ENCODE measurements around the gene ZACN. TPM values are rescaled to one million over a fixed set of nuclear protein-coding genes. Genes with fewer than 3 reads are reported as not detected.
"Not testable (repeated sequence)": the region's sequence is repeated elsewhere in the genome, so short reads cannot be mapped to it uniquely, and the experiment has no call there.

Gene ZACN
- total RNA-seq, 1 donor from 2014 or later: not detected

DNA sequence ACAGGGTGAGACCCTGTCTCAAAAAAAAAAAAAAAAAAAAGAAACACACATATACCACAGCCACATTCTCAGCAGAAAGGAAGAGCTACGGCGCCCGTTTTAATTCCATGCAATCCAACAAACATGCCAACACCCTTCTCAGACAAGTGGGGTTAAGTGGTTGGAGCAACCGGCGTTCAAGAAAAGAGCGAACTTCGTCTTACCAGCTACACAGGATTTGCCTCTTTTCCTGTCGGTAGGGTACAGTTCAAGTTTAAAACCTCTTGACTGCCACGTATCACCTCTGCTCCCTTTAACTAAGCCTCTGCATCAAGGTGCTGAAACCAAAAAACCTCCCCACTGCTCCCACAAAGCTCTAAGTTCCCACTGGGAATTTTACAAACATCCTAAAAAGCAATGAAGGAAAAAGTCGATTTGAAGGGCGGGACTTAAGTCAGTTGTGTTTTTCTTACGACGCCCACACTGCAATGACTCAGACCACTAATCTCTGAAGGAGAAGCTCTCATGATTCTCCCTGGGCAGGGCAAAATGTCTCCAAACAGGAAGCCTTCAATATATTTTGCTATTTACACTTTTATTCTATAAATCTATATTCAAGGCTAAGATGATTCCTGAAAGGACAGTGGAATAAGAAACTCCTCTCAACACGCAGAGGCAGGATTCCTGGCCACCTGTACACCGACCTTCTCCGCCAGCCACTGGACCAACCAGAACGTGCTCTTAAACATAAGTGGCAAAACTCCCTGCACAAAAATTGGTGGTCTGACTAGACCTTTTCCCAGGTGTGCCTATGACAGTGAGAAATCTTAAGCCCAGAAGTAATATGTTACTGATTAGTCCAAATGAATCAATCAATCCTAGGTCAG lies 25.5 kb upstream of the ZACN start:
- DNase-seq (ENCODE audit: low spot score): no peak

DNA sequence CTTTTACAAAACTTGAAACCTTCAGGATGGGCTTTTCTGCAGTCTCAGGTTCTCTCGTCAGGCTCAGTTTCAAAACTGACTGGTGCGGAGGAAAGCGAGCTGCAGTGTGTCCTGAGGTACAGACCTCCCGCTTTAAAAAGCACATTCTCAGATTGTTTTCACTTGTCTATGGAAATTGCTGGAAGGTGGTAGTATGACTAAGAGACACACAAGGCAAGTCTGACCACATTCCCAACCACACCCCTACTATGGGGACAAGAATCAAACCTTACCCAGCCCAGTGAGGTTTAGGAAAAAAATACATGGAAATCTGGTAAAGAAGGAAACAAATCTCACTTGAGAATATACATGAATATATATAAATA lies 24.9 kb upstream of the ZACN start:
- DNase-seq (ENCODE audit: low spot score): no peak

DNA sequence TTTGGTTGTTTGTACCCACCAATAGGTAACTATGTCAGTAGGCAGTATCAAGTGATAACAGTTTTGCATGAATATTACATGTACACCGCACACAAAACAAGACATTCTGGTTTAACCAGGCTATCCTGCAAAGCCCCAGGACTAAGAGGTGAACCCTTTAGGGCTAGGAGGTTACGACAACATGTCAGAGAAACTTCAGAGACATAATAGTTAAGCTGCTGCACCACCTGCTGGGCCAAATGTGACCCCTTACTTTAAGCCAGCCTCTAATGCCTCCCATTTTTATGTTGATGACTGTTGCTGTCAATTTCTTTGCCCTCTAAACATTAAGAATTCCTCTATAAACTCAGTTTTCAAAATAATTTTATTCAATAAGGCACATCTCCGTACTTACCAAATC lies 22.1 kb upstream of the ZACN start:
- DNase-seq (ENCODE audit: low spot score): no peak

DNA sequence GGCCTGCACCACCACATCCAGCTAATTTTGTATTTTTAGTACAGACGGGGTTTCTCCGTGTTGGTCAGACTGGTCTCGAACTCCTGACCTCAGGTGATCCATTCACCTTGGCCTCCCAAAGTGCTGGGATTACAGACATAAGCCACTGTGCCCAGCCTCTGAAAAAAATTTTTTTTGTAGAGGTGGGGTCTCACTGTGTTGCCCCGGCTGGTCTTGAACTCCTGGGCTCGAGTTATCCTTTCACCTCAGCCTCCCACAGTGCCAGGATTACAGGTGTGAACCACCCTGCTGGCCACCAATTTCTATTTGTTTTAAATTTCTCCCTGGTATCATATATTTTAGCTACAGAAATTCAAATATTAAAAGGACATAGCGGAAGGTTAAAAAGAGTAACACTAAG lies 20.7 kb upstream of the ZACN start:
- not testable (repeated sequence) for DNase-seq (ENCODE audit: low spot score)

DNA sequence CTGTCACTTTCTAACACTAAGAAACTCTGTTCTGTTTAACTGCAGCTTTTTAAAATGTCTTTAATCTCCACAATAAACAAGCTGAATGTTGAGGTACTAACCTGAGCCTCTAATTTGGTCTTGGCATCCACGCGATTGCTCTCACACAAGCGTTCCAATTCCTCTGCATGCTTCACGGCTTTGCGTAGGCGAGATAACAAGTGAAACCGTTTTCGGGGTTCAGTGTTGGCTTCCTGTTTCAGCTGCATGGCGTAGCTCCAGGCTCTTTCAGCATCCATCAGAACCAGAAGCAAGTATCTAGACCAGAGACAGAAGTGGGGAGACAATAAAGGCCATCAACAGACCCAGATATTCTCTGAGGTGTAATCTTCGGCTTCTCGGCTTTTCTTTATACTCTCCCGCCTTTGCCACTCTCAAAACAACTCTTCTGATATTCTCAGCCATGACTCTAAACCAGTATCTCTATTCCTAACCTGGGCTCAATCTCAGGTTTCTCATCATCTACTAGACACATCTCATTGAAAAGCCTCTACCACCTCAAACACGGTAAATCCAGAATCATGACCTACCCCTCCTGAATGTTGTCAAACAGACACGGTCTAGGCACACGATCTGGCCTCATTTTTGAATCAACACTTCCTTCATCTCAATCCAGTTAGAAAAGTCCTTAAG lies 15.0 kb upstream of the ZACN start:
- DNase-seq (ENCODE audit: low spot score): no peak

DNA sequence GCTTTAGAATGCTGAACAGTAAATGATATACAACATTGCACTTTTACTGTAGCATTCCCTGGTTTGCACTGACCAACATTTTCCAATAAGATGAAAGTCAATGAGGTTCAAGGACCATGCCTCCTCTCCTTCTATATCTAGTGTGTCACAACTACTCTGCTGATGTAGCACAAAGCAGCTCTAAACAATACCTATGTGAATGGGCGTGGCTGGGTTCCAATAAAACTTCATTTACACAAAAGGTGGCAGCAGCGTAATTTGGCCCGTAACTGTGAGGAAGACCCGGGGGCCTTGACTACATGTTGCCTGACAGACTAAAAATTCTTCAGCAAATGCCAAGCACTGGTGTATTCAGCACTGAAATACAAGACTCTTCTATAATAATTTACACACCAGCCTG lies 13.2 kb upstream of the ZACN start:
- DNase-seq (ENCODE audit: low spot score): no peak

DNA sequence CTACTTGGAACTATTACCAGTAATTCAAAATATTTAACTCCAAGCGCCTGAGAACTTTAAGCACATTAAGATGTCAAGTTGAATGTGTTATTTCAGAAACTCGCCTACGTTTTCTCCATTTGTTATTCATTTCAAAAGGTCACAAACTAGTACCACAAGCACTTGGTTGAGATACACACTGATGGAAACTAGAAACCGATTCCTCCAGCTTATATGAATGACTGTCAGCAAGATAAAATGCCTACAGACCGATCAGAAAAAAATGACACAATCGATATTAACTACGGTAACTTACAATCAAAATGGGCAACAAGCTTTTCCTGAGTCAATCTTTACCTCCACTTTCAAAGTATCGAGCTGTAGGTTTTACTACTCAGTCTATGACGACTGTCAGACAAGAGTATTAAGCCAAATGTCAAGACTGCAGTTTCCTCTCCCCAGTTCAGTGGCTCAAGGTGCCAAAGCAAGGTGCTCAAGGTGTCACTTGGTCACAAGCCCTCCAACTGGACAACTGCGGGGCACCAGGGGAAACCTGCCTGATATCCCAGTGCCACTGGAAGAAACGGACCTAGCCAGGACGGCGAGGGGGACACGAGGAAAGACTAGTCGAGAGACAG lies 7.3 kb upstream of the ZACN start:
- DNase-seq (ENCODE audit: low spot score): no peak

DNA sequence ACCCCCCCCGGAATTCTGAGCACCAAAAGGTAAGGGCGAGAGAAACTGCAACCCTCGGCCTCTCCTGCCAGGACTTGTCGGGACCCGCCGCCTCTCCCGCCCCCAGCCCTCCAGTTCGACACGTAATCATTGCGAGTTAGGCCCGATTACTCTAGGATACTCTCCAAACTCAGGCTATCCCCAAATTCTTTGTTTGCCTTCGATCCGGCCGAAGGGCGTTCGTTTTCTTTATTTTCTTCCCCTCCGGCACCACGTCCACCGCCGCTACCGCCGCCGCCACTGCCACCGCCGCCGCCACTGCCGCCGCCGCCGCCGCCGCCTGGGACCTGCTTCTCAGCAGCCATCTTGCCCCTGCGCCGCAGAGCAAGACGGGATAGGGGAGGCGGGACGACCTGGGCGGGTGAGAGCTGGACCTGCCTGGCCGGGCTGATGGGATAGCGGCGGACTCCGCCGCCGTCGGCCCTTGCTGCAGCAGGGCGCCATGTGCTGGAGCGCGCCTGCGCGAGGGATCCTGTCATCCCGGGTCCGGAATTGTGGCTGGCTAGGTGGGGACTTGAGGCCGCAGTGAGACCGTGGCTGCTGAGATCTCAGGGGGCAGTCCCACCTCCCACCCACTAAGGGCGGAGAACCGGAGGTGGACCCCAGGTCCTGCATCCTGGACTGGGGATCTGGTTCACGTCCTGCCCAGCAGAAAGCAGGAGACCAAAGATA lies 6.7 kb upstream of the ZACN start, which contains the start of gene SRP68:
Gene SRP68 (minus strand): TSS at position 370 of the 711 bp plus-strand sequence. CDS start 26 bp downstream, at position 344.
- DNase-seq (ENCODE audit: low spot score): peak; percentile 93

DNA sequence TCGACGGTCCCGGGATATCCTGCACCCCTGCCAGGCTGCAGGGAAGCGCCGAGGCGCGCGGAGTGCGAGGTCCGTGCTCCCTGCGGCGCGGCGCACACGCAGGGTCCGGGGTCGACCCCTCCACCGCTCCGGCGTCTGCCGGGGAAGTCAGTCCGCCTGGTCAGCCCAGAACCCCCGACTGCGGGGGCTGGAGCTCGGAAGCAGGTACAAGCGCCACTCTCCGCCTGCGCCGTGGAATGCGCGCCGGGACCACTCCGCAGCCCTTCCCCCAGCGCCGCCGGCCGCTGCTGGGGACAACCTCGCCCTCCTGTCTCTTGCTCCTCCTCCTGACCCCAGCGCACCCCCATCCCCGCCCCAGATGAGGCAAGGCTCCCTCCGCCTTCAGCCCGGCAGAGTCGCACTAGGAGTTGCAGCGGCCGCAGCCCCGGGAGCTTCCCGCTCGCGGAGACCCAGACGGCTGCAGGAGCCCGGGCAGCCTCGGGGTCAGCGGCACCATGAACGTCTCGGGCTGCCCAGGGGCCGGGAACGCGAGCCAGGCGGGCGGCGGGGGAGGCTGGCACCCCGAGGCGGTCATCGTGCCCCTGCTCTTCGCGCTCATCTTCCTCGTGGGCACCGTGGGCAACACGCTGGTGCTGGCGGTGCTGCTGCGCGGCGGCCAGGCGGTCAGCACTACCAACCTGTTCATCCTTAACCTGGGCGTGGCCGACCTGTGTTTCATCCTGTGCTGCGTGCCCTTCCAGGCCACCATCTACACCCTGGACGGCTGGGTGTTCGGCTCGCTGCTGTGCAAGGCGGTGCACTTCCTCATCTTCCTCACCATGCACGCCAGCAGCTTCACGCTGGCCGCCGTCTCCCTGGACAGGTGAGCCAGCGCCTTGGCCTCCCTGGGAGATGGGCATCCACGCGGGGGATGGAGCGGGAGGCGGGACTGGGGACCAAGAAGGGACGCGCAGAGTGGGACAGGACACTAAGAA lies 4.3 kb upstream of the ZACN start, which contains the start of gene GALR2:
Gene GALR2 (plus strand): TSS at position 392 of the 974 bp plus-strand sequence. CDS start 103 bp downstream, at position 495.
- no peak for DNase-seq (ENCODE audit: low spot score)

DNA sequence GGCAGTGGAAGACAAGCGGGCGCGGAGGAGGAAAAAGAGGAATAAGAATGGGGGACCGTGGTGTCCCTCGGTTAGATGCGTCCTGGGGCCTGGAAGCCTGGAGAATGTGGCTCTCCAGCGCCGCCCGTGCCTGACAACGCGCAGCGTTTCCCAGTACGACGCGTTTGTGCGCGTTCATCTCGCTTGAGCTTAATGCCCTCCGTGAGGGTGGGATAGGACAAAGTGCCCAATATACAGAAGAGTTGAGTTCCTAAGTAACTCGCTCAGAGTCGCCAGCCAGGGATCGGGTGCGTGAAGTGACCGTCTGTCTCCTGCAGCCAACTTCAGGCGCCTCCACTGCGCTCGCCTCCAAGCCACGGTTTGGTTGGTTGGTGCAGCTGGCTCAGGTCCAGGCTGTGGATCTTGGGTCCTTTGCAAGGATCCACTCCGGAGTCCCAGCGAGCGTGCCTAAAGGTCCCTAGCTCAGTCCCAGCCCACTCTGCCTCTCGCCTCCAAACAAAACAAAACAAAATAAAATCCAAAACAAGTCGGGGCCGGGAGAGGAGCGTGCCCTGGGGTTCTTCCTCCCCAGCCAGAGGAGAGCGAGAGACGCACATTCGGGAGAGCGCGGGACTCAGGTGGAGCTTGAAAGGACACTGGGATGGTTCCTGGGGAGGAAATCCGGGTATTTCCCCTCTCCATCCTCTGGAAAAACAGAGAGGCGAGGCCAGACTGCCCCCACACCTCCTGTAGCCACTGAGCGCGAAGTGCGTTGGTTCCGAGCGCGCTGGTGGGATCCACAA lies 3.4 kb upstream of the ZACN start:
- no peak for DNase-seq (ENCODE audit: low spot score)

DNA sequence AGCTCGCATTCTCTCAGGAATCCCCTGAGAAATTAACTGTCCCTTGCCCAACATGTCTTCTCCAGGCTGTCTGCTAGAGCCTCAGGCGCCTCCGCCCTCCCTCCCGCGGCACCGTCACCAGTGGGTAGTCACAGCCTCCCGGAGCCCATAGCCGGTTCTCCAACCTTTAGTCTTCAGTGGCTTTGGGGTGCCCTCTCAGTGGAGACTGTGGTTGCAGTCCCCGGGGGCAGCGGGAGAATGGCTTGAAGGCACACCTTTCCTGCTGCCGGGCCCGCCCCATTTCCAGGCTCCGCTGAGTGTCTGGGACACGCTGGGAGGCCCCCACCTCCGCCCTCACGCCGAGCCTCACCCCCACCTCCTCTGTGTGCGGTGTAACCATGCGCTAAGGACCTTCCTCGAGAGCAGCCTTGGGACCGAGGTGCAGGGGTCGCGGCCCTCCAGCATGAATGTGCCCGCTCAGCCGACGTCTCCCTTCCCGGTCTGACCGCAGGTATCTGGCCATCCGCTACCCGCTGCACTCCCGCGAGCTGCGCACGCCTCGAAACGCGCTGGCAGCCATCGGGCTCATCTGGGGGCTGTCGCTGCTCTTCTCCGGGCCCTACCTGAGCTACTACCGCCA lies 2.7 kb upstream of the ZACN start:
- no peak for DNase-seq (ENCODE audit: low spot score)

DNA sequence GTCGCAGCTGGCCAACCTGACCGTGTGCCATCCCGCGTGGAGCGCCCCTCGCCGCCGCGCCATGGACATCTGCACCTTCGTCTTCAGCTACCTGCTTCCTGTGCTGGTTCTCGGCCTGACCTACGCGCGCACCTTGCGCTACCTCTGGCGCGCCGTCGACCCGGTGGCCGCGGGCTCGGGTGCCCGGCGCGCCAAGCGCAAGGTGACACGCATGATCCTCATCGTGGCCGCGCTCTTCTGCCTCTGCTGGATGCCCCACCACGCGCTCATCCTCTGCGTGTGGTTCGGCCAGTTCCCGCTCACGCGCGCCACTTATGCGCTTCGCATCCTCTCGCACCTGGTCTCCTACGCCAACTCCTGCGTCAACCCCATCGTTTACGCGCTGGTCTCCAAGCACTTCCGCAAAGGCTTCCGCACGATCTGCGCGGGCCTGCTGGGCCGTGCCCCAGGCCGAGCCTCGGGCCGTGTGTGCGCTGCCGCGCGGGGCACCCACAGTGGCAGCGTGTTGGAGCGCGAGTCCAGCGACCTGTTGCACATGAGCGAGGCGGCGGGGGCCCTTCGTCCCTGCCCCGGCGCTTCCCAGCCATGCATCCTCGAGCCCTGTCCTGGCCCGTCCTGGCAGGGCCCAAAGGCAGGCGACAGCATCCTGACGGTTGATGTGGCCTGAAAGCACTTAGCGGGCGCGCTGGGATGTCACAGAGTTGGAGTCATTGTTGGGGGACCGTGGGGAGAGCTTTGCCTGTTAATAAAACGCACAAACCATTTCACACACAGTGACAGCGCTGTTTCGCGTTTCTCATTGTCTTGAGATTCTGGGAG lies 2.0 kb upstream of the ZACN start:
- no peak for DNase-seq (ENCODE audit: low spot score)

DNA sequence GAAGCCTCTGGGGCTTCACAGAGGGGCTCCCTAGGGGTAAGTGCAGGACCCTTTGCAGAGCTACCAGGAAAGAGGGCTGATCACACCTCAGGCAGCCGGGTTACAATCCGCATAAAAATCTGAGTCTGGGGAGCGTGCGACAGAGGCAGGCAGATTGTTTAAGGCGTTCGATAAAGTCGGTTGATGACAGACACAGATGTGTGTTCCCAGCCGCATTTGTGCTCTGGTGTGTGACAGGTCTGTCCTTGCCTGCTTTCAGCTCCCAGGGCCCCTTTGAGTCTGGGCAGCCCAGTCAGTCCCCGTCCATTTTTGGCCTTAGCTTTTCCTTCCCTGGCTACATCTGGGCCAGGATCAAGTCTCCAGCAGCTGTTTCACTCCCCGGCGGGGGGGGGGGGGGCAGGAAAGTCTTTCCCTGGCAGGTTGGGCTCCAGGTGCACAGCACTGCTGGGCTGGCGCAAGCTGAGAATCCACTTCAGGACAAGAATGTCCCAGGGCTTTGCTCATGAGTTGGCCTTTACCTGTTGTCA lies 1.3 kb upstream of the ZACN start:
- no peak for DNase-seq (ENCODE audit: low spot score)

DNA sequence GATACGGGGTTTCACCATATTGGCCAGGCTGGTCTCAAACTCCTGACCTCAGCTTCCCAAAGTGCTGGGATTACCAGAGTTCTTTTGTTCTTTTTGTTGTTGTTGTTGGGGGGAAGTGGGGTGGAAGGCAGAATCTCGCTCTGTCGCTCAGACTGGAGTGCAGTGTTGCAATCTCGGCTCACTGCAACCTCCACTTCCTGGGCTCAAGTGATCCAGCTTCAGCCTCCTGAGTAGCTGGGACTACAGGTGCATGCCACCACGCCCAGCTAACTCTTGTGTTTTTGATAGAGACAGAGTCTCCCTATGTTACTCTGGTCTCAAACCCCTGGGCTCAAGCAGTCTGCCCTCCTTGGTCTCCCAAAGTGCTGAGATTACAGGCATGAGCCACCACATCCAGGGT lies 612 bp upstream of the ZACN start:
- not testable (repeated sequence) for DNase-seq (ENCODE audit: low spot score)

DNA sequence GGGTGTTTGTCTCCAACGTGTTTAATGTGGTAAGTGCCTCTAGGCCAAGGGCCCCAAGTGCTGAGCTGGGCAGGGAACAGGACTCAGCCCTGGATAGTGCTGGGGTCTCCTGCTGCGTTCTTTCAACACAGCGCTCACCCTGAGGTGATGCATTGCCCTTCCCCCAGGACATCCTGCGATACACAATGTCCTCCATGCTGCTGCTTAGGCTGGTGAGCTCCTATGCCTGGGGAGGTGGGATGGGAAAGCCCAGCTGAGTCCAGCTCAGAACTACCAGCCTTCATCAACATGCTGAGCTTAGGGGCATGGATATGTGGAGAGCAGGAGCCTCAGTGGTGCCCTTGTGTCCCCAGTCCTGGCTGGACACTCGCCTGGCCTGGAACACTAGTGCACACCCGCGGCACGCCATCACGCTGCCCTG lies 563 bp downstream of the ZACN start:
- DNase-seq (ENCODE audit: low spot score): no peak

DNA sequence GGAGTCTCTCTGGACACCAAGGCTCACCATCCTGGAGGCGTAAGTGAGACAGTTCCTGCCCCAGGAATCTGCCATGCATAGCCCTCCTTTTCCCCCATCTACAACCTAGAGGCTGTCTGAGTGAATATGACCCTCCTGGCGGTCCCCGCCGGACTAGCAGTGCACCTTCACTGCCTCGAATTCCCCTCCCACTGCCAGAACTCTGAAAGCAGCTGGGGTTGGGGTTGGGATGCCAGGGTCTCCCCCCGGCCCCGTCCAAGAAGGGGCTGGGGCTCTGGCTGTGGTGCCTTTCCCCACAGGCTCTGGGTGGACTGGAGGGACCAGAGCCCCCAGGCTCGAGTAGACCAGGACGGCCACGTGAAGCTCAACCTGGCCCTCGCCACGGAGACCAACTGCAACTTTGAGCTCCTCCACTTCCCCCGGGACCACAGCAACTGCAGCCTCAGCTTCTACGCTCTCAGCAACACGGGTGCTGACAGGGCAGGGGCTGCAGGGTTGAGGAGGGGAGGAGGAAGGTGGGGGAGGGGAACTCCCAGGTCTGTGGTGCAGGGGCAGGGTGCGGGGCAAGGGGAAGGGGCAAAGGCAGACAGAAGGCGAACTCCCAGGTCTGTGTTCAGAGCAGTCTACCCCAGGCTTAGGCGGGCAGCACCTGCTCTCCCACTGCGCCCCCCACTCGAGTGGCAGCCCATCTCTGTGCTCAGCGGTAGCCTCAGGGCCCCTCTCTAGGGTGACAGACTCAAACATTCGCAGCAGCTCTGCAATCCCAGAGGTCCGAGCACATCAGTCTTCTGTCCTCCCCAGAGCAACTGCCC lies 1.2 kb downstream of the ZACN start:
- no peak for DNase-seq (ENCODE audit: low spot score)

DNA sequence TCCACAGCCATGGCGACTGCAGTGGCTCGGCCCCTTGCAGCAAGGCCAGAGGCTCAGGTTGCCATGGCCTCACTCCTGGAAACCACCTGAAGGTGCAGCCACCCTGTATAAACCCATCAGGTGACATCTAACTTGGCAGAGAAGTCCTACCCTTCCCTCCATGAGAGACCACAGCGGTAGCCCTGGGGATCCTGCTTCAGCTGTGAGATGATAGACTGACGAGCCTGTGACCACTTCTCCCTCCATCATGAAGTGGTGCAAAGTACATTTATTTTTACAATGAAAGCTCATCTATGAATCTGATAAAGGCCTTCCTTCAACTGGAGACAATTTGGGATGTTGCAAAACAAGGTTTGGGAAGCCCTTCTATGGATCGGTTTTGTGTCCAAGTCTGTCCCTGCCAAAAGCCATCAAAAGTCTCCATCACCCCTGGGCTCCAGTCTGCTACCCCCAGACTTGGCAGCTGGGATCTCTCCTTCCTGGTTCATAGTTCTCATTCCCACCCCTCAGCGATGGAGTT lies 1.8 kb downstream of the ZACN start:
- no peak for DNase-seq (ENCODE audit: low spot score)

All from ureter (tissue), 1 donor.